GM12873 (cell line): ENCODE measurements around the gene ARHGEF4.

Experiments used
- TF ChIP-seq, protein P1 (sequence below): IDR thresholded peaks from 2 replicates; pipeline ENCODE4 v1.5.1; 2012; ENCODE audit warnings: low read depth, mild to moderate bottlenecking, moderate library complexity, low read length, control low read depth; ENCODE audit not compliant: insufficient read depth; ENCODE audit errors: missing control alignments

Gene ARHGEF4

GRCh38 chr2:131044757-131045150, 208.0 kb downstream of the ARHGEF4 start:
- TF ChIP-seq, protein P1, sequence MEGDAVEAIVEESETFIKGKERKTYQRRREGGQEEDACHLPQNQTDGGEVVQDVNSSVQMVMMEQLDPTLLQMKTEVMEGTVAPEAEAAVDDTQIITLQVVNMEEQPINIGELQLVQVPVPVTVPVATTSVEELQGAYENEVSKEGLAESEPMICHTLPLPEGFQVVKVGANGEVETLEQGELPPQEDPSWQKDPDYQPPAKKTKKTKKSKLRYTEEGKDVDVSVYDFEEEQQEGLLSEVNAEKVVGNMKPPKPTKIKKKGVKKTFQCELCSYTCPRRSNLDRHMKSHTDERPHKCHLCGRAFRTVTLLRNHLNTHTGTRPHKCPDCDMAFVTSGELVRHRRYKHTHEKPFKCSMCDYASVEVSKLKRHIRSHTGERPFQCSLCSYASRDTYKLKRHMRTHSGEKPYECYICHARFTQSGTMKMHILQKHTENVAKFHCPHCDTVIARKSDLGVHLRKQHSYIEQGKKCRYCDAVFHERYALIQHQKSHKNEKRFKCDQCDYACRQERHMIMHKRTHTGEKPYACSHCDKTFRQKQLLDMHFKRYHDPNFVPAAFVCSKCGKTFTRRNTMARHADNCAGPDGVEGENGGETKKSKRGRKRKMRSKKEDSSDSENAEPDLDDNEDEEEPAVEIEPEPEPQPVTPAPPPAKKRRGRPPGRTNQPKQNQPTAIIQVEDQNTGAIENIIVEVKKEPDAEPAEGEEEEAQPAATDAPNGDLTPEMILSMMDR: no peak

GRCh38 chr2:131045286-131046027, 208.7 kb downstream of the ARHGEF4 start:
- TF ChIP-seq, protein P1: no peak

DNA sequence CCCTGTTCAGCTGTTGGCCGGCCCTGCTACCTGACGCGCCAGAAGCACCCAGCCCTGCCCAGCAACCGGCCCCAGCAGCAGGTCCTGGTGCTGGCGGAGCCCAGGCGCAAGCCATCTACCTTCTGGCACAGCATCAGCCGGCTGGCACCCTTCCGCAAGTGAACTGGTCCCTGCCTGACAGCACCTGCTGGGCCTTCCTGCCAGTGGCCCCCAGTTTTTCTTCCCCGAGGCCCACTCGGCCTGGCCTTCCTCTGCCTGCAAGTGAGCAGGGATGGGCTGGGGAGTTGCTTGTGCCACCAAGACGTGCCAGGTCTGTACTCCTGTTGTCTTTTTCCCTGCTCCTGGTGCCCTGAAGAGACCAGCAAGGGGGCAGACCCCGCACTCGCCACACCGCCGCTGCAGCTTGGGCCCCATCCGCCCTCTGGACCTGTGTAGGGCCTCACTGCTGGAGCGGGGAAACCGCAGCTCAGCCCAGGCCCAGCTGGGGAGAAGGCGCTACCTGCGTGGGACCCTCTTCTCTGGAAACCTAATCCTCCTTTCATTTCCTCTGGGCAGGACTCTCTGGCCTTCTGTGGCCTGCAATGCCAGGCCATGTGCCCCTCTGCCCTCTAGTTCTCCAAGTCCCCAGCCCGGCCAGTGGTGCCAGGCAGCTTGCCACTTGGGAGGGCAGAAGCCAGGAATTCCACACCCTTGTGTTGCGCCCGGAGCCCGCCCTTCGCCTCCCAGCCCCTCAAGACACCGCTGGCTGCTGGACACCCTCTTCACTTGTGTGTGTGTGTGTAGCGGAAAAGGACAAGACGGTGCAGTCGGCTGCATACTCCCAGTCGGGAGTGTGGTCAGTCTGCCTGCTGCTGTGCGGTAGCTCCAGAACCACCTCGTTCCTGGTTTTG, 209.6 kb downstream of the ARHGEF4 start:
- TF ChIP-seq, protein P1: no peak

GRCh38 chr2:131046918-131047652, 210.4 kb downstream of the ARHGEF4 start:
- TF ChIP-seq, protein P1: no peak

GRCh38 chr2:131047920-131048560, 211.3 kb downstream of the ARHGEF4 start:
- TF ChIP-seq, protein P1: no peak

DNA sequence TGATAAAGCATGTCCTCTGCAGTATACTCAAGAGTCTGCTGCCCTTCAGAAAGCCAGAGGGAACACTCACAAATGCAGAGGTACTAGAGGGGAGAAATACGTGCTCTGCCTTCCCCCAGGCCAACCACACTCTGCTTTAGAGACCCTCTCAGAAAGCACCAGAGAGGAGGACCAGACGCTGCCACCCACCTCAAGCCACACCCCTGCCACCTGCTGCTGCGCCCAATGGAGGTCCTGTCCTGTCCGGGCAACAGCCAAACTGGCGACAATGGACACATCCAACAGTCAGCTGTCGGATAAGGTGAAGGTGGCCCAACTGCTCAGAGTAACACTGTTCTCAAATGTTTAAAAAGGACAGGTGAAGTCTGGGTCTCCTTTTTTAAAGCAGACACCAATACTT, 211.9 kb downstream of the ARHGEF4 start:
- TF ChIP-seq, protein P1: no peak
